ENCODE results near the gene HFE.

GRCh38 chr6:26107935-26108334 lies 20.7 kb downstream of the HFE start:
- TF ChIP-seq TARDBP (IDR thresholded peaks at IDR 0.05), result no peak
- TF ChIP-seq NFRKB (IDR thresholded peaks at IDR 0.05), result no peak
- no peak for TF ChIP-seq FOXA1 (IDR thresholded peaks at IDR 0.05)
- no peak for TF ChIP-seq L3MBTL2 (conservative IDR thresholded peaks at IDR 0.05)
- no peak for TF ChIP-seq SP1 (IDR thresholded peaks at IDR 0.05)
- no peak for TF ChIP-seq LEF1 (IDR thresholded peaks at IDR 0.05; ENCODE audit: borderline replicate concordance)
- TF ChIP-seq, protein P1, sequence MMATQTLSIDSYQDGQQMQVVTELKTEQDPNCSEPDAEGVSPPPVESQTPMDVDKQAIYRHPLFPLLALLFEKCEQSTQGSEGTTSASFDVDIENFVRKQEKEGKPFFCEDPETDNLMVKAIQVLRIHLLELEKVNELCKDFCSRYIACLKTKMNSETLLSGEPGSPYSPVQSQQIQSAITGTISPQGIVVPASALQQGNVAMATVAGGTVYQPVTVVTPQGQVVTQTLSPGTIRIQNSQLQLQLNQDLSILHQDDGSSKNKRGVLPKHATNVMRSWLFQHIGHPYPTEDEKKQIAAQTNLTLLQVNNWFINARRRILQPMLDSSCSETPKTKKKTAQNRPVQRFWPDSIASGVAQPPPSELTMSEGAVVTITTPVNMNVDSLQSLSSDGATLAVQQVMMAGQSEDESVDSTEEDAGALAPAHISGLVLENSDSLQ (IDR thresholded peaks at IDR 0.05), result no peak
- TF ChIP-seq SUZ12 (IDR thresholded peaks at IDR 0.05), result no peak
- no peak for TF ChIP-seq FOXK2 (IDR thresholded peaks at IDR 0.05)
- no peak for TF ChIP-seq HDGF (IDR thresholded peaks at IDR 0.05; ENCODE audit: borderline replicate concordance)
- TF ChIP-seq BHLHE40 (IDR thresholded peaks at IDR 0.05; ENCODE audit: borderline replicate concordance), result no peak
- TF ChIP-seq FOXM1 (IDR thresholded peaks at IDR 0.05; ENCODE audit: borderline replicate concordance), result no peak
- no peak for TF ChIP-seq ZNF384 (IDR thresholded peaks at IDR 0.05)
- no peak for TF ChIP-seq CTBP1 (IDR thresholded peaks at IDR 0.05; ENCODE audit: borderline replicate concordance)
